ENCODE data around the gene NPTXR.

DNA sequence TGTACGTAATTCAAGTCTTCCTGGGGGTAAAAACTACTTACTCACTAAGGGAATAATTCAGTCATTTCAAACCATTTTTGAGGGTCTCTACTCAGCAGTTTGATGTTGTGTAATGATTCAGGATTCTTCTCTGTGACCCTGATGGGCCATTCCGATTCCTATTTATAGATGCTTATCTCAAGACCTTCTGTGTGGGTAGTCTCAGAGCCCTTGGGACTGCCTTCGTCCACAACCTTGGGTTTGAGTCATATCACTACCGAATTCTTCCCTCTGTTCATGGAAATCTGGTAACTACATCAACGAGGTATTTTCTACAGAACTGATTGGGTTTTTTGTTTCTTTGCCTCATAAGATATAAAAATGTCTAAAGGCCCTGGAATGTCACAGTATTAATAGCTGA is 42.5 kb upstream of the NPTXR start:
- TF ChIP-seq CTCF (IDR thresholded peaks at IDR 0.05) (no peak), POLR2AphosphoS5 (IDR thresholded peaks at IDR 0.05) (no peak), POLR2A (IDR thresholded peaks at IDR 0.05) (no peak), EP300 (IDR thresholded peaks at IDR 0.05) (no peak)
